ENCODE measurements around the gene SLC23A1.

The SLC23A1 gene

GRCh38 chr5:139386050-139386438 lies 2.9 kb upstream of the SLC23A1 start:
- TF ChIP-seq, protein P1, sequence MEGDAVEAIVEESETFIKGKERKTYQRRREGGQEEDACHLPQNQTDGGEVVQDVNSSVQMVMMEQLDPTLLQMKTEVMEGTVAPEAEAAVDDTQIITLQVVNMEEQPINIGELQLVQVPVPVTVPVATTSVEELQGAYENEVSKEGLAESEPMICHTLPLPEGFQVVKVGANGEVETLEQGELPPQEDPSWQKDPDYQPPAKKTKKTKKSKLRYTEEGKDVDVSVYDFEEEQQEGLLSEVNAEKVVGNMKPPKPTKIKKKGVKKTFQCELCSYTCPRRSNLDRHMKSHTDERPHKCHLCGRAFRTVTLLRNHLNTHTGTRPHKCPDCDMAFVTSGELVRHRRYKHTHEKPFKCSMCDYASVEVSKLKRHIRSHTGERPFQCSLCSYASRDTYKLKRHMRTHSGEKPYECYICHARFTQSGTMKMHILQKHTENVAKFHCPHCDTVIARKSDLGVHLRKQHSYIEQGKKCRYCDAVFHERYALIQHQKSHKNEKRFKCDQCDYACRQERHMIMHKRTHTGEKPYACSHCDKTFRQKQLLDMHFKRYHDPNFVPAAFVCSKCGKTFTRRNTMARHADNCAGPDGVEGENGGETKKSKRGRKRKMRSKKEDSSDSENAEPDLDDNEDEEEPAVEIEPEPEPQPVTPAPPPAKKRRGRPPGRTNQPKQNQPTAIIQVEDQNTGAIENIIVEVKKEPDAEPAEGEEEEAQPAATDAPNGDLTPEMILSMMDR (conservative IDR thresholded peaks at IDR 0.05; ENCODE audit: low read depth), result no peak
- peak; percentile 57 for DNase-seq (ENCODE audit: low spot score)
- ChIA-PET POLR2A (ENCODE audit: low non-redundant PET) (interaction anchor here (0.6 kb wide), 1 partner anchor 672 kb away, joined by 4 read pairs; no protein-coding TSS in a partner anchor), CTCF (interaction anchor here (0.6 to 0.7 kb wide), 2 partner anchors 58 to 59 kb away, joined by 3 read pairs; no protein-coding TSS in a partner anchor)
- H3K27ac ChIP-seq, result peak overlapping the region; percentile 68

DNA sequence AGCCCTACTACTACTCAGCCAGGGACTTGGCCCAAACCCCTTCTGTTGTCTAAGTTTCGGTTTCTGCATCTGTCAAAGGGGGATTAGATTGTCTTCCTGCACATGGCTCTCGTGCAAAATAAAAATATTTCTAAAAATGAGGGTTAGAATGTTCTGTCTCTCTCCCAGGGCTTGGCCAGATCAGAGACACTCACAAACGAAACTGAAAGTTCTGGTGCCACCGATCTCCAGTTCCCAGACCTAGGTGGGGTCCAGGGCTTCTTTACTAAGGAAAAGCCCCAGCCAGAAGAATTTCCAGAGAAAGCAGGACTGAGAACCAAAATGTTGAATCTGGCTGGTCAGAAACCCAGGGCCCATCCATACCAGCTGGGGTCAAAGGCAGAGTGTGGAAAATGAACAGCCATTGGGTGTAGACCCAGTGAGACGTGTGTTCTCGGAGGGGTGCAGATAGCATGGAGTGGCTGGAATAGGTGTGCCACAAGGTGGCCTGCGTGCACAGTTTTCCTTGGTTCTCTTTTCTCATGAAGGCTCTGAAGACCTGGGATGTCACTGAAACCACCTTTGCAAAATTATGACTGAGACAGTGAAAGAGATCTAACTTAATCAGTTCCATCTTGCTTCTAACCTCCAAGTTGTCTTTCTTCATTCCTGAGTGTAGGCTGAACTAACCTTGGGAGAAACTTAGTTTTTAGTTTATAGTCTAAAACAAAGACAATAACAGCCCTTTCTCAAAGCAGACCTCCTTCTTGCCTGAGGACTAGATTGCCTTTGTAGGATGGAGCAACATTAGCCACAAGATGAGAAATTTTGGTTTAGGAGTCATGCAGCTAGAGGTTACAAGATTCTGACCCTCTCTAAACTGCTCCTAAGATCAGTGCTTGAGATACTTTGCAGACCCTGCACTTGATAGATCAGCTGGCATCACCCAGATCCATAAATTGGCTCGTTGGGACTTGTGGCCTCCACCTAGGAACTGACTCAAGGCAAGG lies 2.3 kb upstream of the SLC23A1 start:
- H3K27ac ChIP-seq, result peak overlapping the region; percentile 68
- TF ChIP-seq, protein P1 (conservative IDR thresholded peaks at IDR 0.05; ENCODE audit: low read depth), result no peak
- DNase-seq (ENCODE audit: low spot score), result no peak
- ChIA-PET CTCF (interaction anchor here (0.6 to 0.8 kb wide), 3 partner anchors 57 to 128 kb away, joined by 3 read pairs; no protein-coding TSS in a partner anchor), POLR2A (ENCODE audit: low non-redundant PET) (interaction anchor here (0.6 kb wide), 1 partner anchor 671 kb away, joined by 4 read pairs; no protein-coding TSS in a partner anchor)

DNA sequence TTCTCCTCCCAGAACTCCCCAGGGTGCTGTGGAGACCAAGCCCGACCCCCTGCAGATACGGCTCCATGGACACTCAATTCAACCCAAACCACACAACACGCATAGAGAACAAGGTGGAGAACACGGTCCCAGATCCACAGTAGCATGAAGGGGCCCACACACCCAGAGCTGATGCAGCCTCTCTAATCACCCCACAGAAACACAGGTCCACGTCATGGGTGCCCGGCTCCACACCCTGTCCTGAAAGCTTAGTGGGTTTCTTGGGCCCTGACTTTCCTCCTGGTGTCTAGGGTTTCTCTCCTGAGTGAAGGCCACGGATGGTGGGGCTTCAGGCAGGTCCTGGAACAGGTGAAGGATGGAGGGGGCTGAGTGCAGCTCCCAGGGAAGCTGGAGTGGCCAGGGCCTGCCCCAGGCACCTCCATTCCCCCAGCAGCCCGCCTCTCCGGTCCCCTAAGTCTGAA lies 1.5 kb upstream of the SLC23A1 start:
- TF ChIP-seq, protein P1 (conservative IDR thresholded peaks at IDR 0.05; ENCODE audit: low read depth), result no peak
- ChIA-PET POLR2A (ENCODE audit: low non-redundant PET) (no interaction called here), CTCF (interaction anchor here (0.8 kb wide), 1 partner anchor 129 kb away, joined by 3 read pairs; no protein-coding TSS in a partner anchor)
- peak overlapping the region; percentile 68 for H3K27ac ChIP-seq
- DNase-seq (ENCODE audit: low spot score), result no peak

DNA sequence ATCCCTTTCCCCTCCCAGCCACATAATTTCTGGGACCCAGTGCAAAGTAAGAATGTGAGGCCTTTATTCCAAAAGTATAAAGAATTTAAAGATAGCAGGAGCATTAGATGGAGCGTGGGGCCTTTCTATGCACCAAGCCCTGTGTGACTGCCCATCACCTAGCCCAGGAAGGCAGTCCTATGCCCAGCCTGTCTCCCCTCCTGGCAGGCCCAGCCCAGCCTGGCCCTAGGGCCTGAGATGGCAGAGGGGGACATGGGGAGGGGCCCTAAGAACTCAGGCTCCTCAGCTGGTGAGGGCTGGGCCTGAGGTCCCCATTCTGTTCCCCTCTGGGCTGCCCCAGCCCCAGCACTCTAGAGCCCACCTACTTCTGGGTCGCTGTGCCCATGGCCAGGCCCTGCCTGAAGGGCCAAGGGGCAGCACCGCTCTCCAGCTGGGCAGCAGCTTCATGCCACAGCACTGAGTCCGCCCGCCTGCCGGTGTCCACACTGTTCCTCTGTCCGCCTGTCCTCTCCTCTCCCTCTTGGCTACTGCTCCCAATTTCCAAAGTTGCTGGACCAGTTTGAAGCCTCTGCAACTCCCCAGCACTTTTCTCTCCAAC lies 995 bp upstream of the SLC23A1 start:
- DNase-seq (ENCODE audit: low spot score), result no peak
- H3K27ac ChIP-seq, result peak overlapping the region; percentile 68
- POLR2A ChIA-PET (ENCODE audit: low non-redundant PET), result no interaction called here
- TF ChIP-seq, protein P1 (conservative IDR thresholded peaks at IDR 0.05; ENCODE audit: low read depth), result no peak
- CTCF ChIA-PET, result no interaction called here

DNA sequence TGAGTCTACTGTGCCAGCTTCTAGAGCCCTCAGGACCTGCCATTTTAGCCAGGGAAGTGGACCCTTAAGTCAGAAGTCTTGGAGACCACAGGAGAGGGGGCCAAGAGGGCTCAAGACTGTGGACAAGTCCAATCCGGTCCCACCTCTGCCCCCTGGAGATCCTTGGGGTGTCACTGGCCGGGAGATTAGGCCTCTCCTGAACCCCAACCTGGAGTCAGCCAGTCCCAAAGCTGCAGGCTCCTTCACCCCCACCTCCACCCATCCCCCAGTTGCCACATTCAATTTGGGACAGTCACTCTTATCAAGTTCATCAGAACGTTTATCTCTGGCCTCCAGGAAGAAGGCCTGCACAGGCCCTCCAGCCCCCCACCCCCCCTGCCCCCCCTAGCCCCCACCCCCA lies 290 bp downstream of the SLC23A1 start:
- peak overlapping the region; percentile 68 for H3K27ac ChIP-seq
- TF ChIP-seq, protein P1 (conservative IDR thresholded peaks at IDR 0.05; ENCODE audit: low read depth), result no peak
- ChIA-PET POLR2A (ENCODE audit: low non-redundant PET) (no interaction called here), CTCF (no interaction called here)
- DNase-seq (ENCODE audit: low spot score), result no peak
